Liver (tissue), 9 donors: Measurements from ENCODE around the gene MAPK9. TPM values are rescaled to one million over a fixed set of nuclear protein-coding genes. Genes with fewer than 3 reads are reported as not detected.

Experiments used
- DNase-seq: peaks from one replicate; pipeline ENCODE4 v3.0.0-alpha.2; 2017; ENCODE audit warnings: low spot score
- H3K27ac ChIP-seq, 2 donors: one replicate each; pipeline ENCODE4 v1.7.0; 2013; ENCODE audit warnings: inconsistent platforms in 2 of 2, low read length in 2 of 2, control low read depth in 1 of 2, low read depth in 1 of 2, mild to moderate bottlenecking in 1 of 2
- H3K27me3 ChIP-seq, 4 donors: one replicate each; pipeline versions ENCODE4 v1.6.1 to v1.7.0; 2013; ENCODE audit warnings: low read length in 3 of 4, inconsistent platforms in 1 of 4, mild to moderate bottlenecking in 1 of 4, moderate library complexity in 1 of 4; ENCODE audit not compliant: control insufficient read depth in 4 of 4, insufficient read depth in 4 of 4
- H3K36me3 ChIP-seq, 4 donors: one replicate each; pipeline versions ENCODE4 v1.6.1 to v1.7.0; 2013; ENCODE audit warnings: low read length in 3 of 4, mild to moderate bottlenecking in 3 of 4, low read depth in 1 of 4, moderate library complexity in 1 of 4; ENCODE audit not compliant: control insufficient read depth in 4 of 4, insufficient read depth in 3 of 4
- H3K4me1 ChIP-seq, 4 donors: one replicate each; pipeline versions ENCODE4 v1.6.1 to v1.7.0; 2013; ENCODE audit warnings: low read length in 3 of 4, mild to moderate bottlenecking in 3 of 4, moderate library complexity in 1 of 4; ENCODE audit not compliant: control insufficient read depth in 4 of 4, insufficient read depth in 4 of 4
- H3K4me3 ChIP-seq, 3 donors: one replicate each; pipeline versions ENCODE4 v1.6.1 to v1.7.0; 2013; ENCODE audit warnings: low read length in 3 of 3, control low read depth in 1 of 3, low read depth in 1 of 3, mild to moderate bottlenecking in 1 of 3
- H3K9ac ChIP-seq, 2 donors: one replicate each; pipeline ENCODE4 v1.7.0; 2013; ENCODE audit warnings: low read length in 2 of 2, mild to moderate bottlenecking in 2 of 2, moderate library complexity in 2 of 2, control low read depth in 1 of 2, low read depth in 1 of 2
- H3K9me3 ChIP-seq, 4 donors: one replicate each; pipeline versions ENCODE4 v1.6.1 to v1.7.0; 2013; ENCODE audit warnings: low read length in 3 of 4; ENCODE audit not compliant: control insufficient read depth in 4 of 4
- CTCF ChIP-seq: fragments of 150-350 bp; IDR thresholded peaks from 2 replicates; pipeline ENCODE4 v1.5.1; 2017; ENCODE audit warnings: improper control_type of control experiment, low read depth, low read length; ENCODE audit not compliant: missing input control
- EGR1 ChIP-seq, 2 donors: IDR thresholded peaks; 2 replicates each; pipeline ENCODE4 v1.6.1; 2016 to 2018; ENCODE audit warnings: antibody characterized with exemption in 2 of 2, low read depth in 2 of 2
- FOXA1 ChIP-seq: IDR thresholded peaks from 2 replicates; pipeline ENCODE4 v1.6.1; 2016; ENCODE audit warnings: antibody characterized with exemption
- FOXA2 ChIP-seq: IDR thresholded peaks from 2 replicates; pipeline ENCODE4 v1.6.1; 2016; ENCODE audit warnings: antibody characterized with exemption
- GABPA ChIP-seq, 2 donors: IDR thresholded peaks in 1 of 2; conservative IDR thresholded peaks in 1 of 2; 2 replicates each; pipeline ENCODE4 v1.6.1; 2016; ENCODE audit warnings: antibody characterized with exemption in 2 of 2, mild to moderate bottlenecking in 1 of 2, moderate library complexity in 1 of 2
- HNF4A ChIP-seq, 2 donors: conservative IDR thresholded peaks; 2 replicates each; pipeline ENCODE4 v1.6.1; 2016; ENCODE audit warnings: antibody characterized with exemption in 2 of 2, mild to moderate bottlenecking in 2 of 2
- HNF4G ChIP-seq: IDR thresholded peaks from 2 replicates; pipeline ENCODE4 v1.6.1; 2016; ENCODE audit warnings: antibody characterized with exemption
- NR2F2 ChIP-seq: IDR thresholded peaks from 2 replicates; pipeline ENCODE4 v1.6.1; 2016; ENCODE audit warnings: antibody characterized with exemption
- RAD21 ChIP-seq, 2 donors: IDR thresholded peaks; 2 replicates each; pipeline ENCODE4 v1.6.1; 2016; ENCODE audit warnings: antibody characterized with exemption in 2 of 2, mild to moderate bottlenecking in 2 of 2
- RXRA ChIP-seq, 2 donors: IDR thresholded peaks; 2 replicates each; pipeline ENCODE4 v1.6.1; 2017 to 2018; ENCODE audit warnings: antibody characterized with exemption in 2 of 2, mild to moderate bottlenecking in 1 of 2
- SP1 ChIP-seq: IDR thresholded peaks from 2 replicates; pipeline ENCODE4 v1.6.1; 2018; ENCODE audit warnings: antibody characterized with exemption, mild to moderate bottlenecking
- TAF1 ChIP-seq: conservative IDR thresholded peaks from 2 replicates; pipeline ENCODE4 v1.6.1; 2016; ENCODE audit warnings: antibody characterized with exemption, mild to moderate bottlenecking
- YY1 ChIP-seq: IDR thresholded peaks from 2 replicates; pipeline ENCODE4 v1.6.1; 2016; ENCODE audit warnings: antibody characterized with exemption, mild to moderate bottlenecking
- ZBTB33 ChIP-seq: IDR thresholded peaks from 2 replicates; pipeline ENCODE4 v1.6.1; 2016; ENCODE audit warnings: antibody characterized with exemption
- WGBS: extraction: QIAGEN DNeasy Blood & Tissue Kit; methylation state at CpG from one replicate; pipeline ENCODE4 v1.1.7; 2013; 5-methylcytosine and 5-hydroxymethylcytosine counted together
- polyA plus RNA-seq, 2 donors: library from polyadenylated mRNA; stranded (reverse) in 1 of 2; unstranded in 1 of 2; fragments of 200-250 nt in 1 of 2; fragments of >200 nt in 1 of 2; fragmentation: Nextera tagmentation in 1 of 2; extraction: Ambion mirVana in 1 of 2; gene quantifications; one replicate each; pipeline versions ENCODE4 v1.2.1 to v1.2.3, GENCODE V29; 2013 to 2015
- total RNA-seq, 2 donors: library from RNA; depleted of rRNA; stranded (reverse); fragments of >200 nt; gene quantifications; one replicate each; pipeline ENCODE4 v1.2.3, GENCODE V29; 2014
- TF ChIP-seq, protein P1 (sequence below): IDR thresholded peaks from 2 replicates; pipeline ENCODE4 v1.6.1; 2016; ENCODE audit warnings: antibody characterized with exemption, mild to moderate bottlenecking
- TF ChIP-seq, protein P2 (sequence below): IDR thresholded peaks from 2 replicates; pipeline ENCODE4 v1.6.1; 2016; ENCODE audit warnings: antibody characterized with exemption
- TF ChIP-seq, protein P3 (sequence below): IDR thresholded peaks from 2 replicates; pipeline ENCODE4 v1.6.1; 2016; ENCODE audit warnings: antibody characterized with exemption
- donor health status: healthy.
- donor health status: healthy.
- donor health status: healthy.
- donor health status: healthy.
- donor health status: healthy.

Gene MAPK9
- total and polyA plus RNA-seq, 4 donors, result 3.8 to 22.7 (median 12.8) TPM

GRCh38 chr5:180230017-180230416 lies 61.9 kb downstream of the MAPK9 start (continued):
- TF ChIP-seq CTCF, result no peak
- TF ChIP-seq HNF4A (conservative IDR thresholded peaks at IDR 0.05), result no peak
- TF ChIP-seq HNF4G, result no peak

DNA sequence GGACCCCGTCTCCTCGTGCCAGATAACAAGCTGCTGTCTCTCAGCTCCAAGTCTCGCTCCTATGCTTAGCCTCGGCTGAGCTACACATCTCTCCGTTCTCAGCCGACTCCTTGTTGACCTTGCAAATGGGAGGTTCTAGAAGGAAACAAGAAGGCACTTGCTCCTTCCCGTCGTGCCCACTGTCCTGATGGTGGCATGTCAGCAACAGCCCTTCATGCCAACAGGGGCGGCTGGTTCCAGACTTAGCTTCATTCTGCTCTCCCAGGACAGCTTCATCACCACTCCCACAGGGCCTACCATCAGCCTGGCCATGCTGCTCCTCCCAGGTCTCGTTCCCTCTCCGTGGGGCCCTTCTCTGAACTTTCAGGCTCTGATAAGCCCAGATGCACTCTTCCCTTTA lies 69.8 kb downstream of the MAPK9 start:
- DNase-seq, result no peak
- Histone ChIP-seq H3K9me3 (peaks cover 34 to 75% (median 49%) of the 10 kb centered on the region in 4 donors), H3K36me3 (peaks cover 0 to 3% (median 0%) of the 10 kb centered on the region in 4 donors), H3K9ac (no peak overlapping the region), H3K27ac (no peak overlapping the region), H3K27me3 (no peaks in the 10 kb centered on the region), H3K4me1 (no peaks in the 10 kb centered on the region), H3K4me3 (peak overlapping the region in 2 of 3 donors; percentile 14 to 49)
- 95% methylated on average over 11 of the region's 11 CpGs for WGBS
- no peak for TF ChIP-seq FOXA1
- TF ChIP-seq RAD21 (IDR thresholded peaks at IDR 0.05), result no peak
- TF ChIP-seq TAF1, result no peak
- TF ChIP-seq SP1, result no peak
- TF ChIP-seq HNF4A (conservative IDR thresholded peaks at IDR 0.05), result no peak
- no peak for TF ChIP-seq GABPA (IDR thresholded peaks at IDR 0.05 in 1 of 2, conservative IDR thresholded peaks at IDR 0.05 in 1 of 2)
- TF ChIP-seq EGR1 (IDR thresholded peaks at IDR 0.05; ENCODE audit: low read depth in 2 of 2), result no peak
- TF ChIP-seq, protein P1, sequence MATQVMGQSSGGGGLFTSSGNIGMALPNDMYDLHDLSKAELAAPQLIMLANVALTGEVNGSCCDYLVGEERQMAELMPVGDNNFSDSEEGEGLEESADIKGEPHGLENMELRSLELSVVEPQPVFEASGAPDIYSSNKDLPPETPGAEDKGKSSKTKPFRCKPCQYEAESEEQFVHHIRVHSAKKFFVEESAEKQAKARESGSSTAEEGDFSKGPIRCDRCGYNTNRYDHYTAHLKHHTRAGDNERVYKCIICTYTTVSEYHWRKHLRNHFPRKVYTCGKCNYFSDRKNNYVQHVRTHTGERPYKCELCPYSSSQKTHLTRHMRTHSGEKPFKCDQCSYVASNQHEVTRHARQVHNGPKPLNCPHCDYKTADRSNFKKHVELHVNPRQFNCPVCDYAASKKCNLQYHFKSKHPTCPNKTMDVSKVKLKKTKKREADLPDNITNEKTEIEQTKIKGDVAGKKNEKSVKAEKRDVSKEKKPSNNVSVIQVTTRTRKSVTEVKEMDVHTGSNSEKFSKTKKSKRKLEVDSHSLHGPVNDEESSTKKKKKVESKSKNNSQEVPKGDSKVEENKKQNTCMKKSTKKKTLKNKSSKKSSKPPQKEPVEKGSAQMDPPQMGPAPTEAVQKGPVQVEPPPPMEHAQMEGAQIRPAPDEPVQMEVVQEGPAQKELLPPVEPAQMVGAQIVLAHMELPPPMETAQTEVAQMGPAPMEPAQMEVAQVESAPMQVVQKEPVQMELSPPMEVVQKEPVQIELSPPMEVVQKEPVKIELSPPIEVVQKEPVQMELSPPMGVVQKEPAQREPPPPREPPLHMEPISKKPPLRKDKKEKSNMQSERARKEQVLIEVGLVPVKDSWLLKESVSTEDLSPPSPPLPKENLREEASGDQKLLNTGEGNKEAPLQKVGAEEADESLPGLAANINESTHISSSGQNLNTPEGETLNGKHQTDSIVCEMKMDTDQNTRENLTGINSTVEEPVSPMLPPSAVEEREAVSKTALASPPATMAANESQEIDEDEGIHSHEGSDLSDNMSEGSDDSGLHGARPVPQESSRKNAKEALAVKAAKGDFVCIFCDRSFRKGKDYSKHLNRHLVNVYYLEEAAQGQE, result no peak
- no peak for TF ChIP-seq YY1
- TF ChIP-seq CTCF, result no peak
- TF ChIP-seq ZBTB33, result no peak
- TF ChIP-seq, protein P2, sequence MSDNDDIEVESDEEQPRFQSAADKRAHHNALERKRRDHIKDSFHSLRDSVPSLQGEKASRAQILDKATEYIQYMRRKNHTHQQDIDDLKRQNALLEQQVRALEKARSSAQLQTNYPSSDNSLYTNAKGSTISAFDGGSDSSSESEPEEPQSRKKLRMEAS, result no peak
- TF ChIP-seq, protein P3, sequence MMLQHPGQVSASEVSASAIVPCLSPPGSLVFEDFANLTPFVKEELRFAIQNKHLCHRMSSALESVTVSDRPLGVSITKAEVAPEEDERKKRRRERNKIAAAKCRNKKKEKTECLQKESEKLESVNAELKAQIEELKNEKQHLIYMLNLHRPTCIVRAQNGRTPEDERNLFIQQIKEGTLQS, result no peak
- no peak for TF ChIP-seq NR2F2
- no peak for TF ChIP-seq FOXA2
- no peak for TF ChIP-seq RXRA (IDR thresholded peaks at IDR 0.05)
